TTC549 (cell line): ENCODE results near the gene SH3GL2.
A peak's percentile ranks its signal among the peaks of the same experiment; 100 is the strongest.

Experiments
- FAIRE-seq: peaks from 2 replicates; lab custom pipeline; 2012; peaks lifted over from hg19 to GRCh38; lab: Jason Lieb, UNC

SH3GL2 gene

GRCh38 chr9:17578911-17579793, at the start of gene SH3GL2:
Gene SH3GL2 (plus strand): TSS chr9:17579066.
- no peak for FAIRE-seq

GRCh38 chr9:17531642-17532254, 47.1 kb upstream of the SH3GL2 start:
- peak; percentile 46 for FAIRE-seq

- no peak for FAIRE-seq
Observed at GRCh38 chr9:17532461-17532860, 46.4 kb upstream of the SH3GL2 start.

- FAIRE-seq, result no peak
Observed at GRCh38 chr9:17535176-17535575, 43.7 kb upstream of the SH3GL2 start.

GRCh38 chr9:17536027-17536426, 42.8 kb upstream of the SH3GL2 start:
- FAIRE-seq, result no peak

GRCh38 chr9:17551023-17551422, 27.8 kb upstream of the SH3GL2 start:
- FAIRE-seq, result no peak

GRCh38 chr9:17555362-17556054, 23.4 kb upstream of the SH3GL2 start:
- no peak for FAIRE-seq

- no peak for FAIRE-seq
Observed at GRCh38 chr9:17556255-17556654, 22.6 kb upstream of the SH3GL2 start.

GRCh38 chr9:17556935-17557334, 21.9 kb upstream of the SH3GL2 start:
- no peak for FAIRE-seq

- no peak for FAIRE-seq
Observed at GRCh38 chr9:17571825-17572224, 7.0 kb upstream of the SH3GL2 start.

GRCh38 chr9:17574342-17574741, 4.5 kb upstream of the SH3GL2 start:
- no peak for FAIRE-seq

GRCh38 chr9:17578577-17578910, 322 bp upstream of the SH3GL2 start:
- no peak for FAIRE-seq

GRCh38 chr9:17580119-17580518, 1.3 kb downstream of the SH3GL2 start:
- FAIRE-seq, result no peak

GRCh38 chr9:17587113-17587512, 8.2 kb downstream of the SH3GL2 start:
- no peak for FAIRE-seq

GRCh38 chr9:17588395-17588794, 9.5 kb downstream of the SH3GL2 start:
- FAIRE-seq, result no peak

GRCh38 chr9:17588941-17589340, 10.1 kb downstream of the SH3GL2 start:
- FAIRE-seq, result no peak

- no peak for FAIRE-seq
Observed at GRCh38 chr9:17589771-17590170, 10.9 kb downstream of the SH3GL2 start.

GRCh38 chr9:17594961-17595360, 16.1 kb downstream of the SH3GL2 start:
- no peak for FAIRE-seq

- FAIRE-seq, result no peak
Observed at GRCh38 chr9:17597977-17598376, 19.1 kb downstream of the SH3GL2 start.

- FAIRE-seq, result no peak
Observed at GRCh38 chr9:17600962-17601593, 22.2 kb downstream of the SH3GL2 start.

- FAIRE-seq, result no peak
Observed at GRCh38 chr9:17604556-17604955, 25.7 kb downstream of the SH3GL2 start.

- no peak for FAIRE-seq
Observed at GRCh38 chr9:17609312-17610005, 30.6 kb downstream of the SH3GL2 start.
